GM12878 (cell line): ENCODE data around the gene RLIM. TPM values are rescaled to one million over a fixed set of nuclear protein-coding genes. Genes with fewer than 3 reads are reported as not detected.

ENCODE experiments used
- ATF7 ChIP-seq: fragments of 450-650 bp; IDR thresholded peaks from 2 replicates; pipeline ENCODE4 v1.6.1; 2016; ENCODE audit warnings: low read depth, mild to moderate bottlenecking
- BCL11A ChIP-seq: IDR thresholded peaks from 2 replicates; pipeline ENCODE4 v1.6.1; 2011; ENCODE audit warnings: low read depth, low read length
- CBX5 ChIP-seq: sonication (generic); IDR thresholded peaks from 2 replicates; pipeline ENCODE4 v1.6.1; 2016; ENCODE audit warnings: low read depth, moderate library complexity, mild to moderate bottlenecking, inconsistent platforms
- IKZF1 ChIP-seq: fragments of 450-650 bp; conservative IDR thresholded peaks from 2 replicates; pipeline ENCODE4 v1.6.1; 2017; ENCODE audit warnings: antibody characterized with exemption, mild to moderate bottlenecking
- IRF4 ChIP-seq: IDR thresholded peaks from 2 replicates; pipeline ENCODE4 v1.6.1; 2011; ENCODE audit warnings: low read depth, low read length
- JUNB ChIP-seq: IDR thresholded peaks from 2 replicates; pipeline ENCODE4 v1.6.1; 2016; ENCODE audit warnings: antibody characterized with exemption, mild to moderate bottlenecking
- MEF2A ChIP-seq: IDR thresholded peaks from 2 replicates; pipeline ENCODE4 v1.6.1; 2011; ENCODE audit warnings: low read depth, mild to moderate bottlenecking, low read length, moderate library complexity; ENCODE audit not compliant: insufficient read depth
- RAD51 ChIP-seq: fragments of 450-650 bp; IDR thresholded peaks from 2 replicates; pipeline ENCODE4 v1.6.1; 2016; ENCODE audit warnings: moderate library complexity, mild to moderate bottlenecking, inconsistent platforms
- RELA ChIP-seq: fragments of 450-650 bp; IDR thresholded peaks from 2 replicates; pipeline ENCODE4 v1.8.0; 2014; ENCODE audit warnings: borderline replicate concordance; ENCODE audit not compliant: partially characterized antibody
- SIN3A ChIP-seq: IDR thresholded peaks from 2 replicates; pipeline ENCODE4 v1.6.1; 2012; ENCODE audit warnings: low read depth, low read length, improper control_type of control experiment
- SMAD5 ChIP-seq: IDR thresholded peaks from 2 replicates; pipeline ENCODE4 v1.6.1; 2016; ENCODE audit warnings: antibody characterized with exemption, low read depth
- SP1 ChIP-seq: IDR thresholded peaks from one replicate; pipeline ENCODE4 v1.6.1; 2011; ENCODE audit warnings: low read depth, low read length
- SPI1 ChIP-seq: IDR thresholded peaks from 2 replicates; pipeline ENCODE4 v1.6.1; 2011; ENCODE audit warnings: low read depth, mild to moderate bottlenecking, low read length, moderate library complexity, borderline replicate concordance; ENCODE audit not compliant: insufficient read depth
- STAT3 ChIP-seq: IDR thresholded peaks from 2 replicates; pipeline ENCODE4 v1.6.1; 2011; ENCODE audit warnings: low read depth, low read length, improper control_type of control experiment
- TCF3 ChIP-seq: IDR thresholded peaks from 2 replicates; pipeline ENCODE4 v1.6.1; 2012; ENCODE audit warnings: low read depth, mild to moderate bottlenecking, low read length, borderline replicate concordance; ENCODE audit not compliant: insufficient read depth
- TCF7 ChIP-seq: IDR thresholded peaks from 2 replicates; pipeline ENCODE4 v1.6.1; 2014; ENCODE audit warnings: antibody characterized with exemption, borderline replicate concordance
- YBX1 ChIP-seq: fragments of 450-650 bp; IDR thresholded peaks from 2 replicates; pipeline ENCODE4 v1.6.1; 2016; ENCODE audit warnings: antibody characterized with exemption
- polyA plus RNA-seq, 11 experiments: library from polyadenylated mRNA; depleted of rRNA in 4 of 11; unstranded in 6 of 11; stranded (reverse) in 5 of 11; fragments of >200 nt; fragmentation: Nextera tagmentation in 4 of 11; fragmentation: Illumina TruSeq in 1 of 11; extraction: Ambion mirVana in 4 of 11; extraction: Trizol in 1 of 11; gene quantifications; 1 replicate in 1 of 11; 2 replicates in 10 of 11; pipeline versions ENCODE4 v1.2.1 to v1.2.3, GENCODE V29; 2011 to 2016; ENCODE audit warnings: inconsistent platforms in 2 of 11, missing spikeins in 2 of 11, low read depth in 1 of 11
- total RNA-seq, 4 experiments: library from RNA; depleted of rRNA in 3 of 4; stranded (reverse); fragments of >200 nt in 3 of 4; fragmentation: Illumina TruSeq in 1 of 4; extraction: Trizol in 1 of 4; gene quantifications; 2 replicates each; pipeline versions ENCODE4 v1.2.1 to v1.2.3, GENCODE V29; 2013 to 2021
- TF ChIP-seq, protein P1 (sequence below): IDR thresholded peaks from 2 replicates; pipeline ENCODE4 v1.6.1; 2012; ENCODE audit warnings: low read depth, low read length, improper control_type of control experiment
- TF ChIP-seq, protein P2 (sequence below): IDR thresholded peaks from 2 replicates; pipeline ENCODE4 v1.6.1; 2012; ENCODE audit warnings: low read depth, low read length, improper control_type of control experiment
- TF ChIP-seq, protein P3 (sequence below): fragments of 450-650 bp; IDR thresholded peaks from 2 replicates; pipeline ENCODE4 v1.6.1; 2016; ENCODE audit warnings: mild to moderate bottlenecking
- TF ChIP-seq, protein P4 (sequence below): IDR thresholded peaks from 2 replicates; pipeline ENCODE4 v1.6.1; 2011; ENCODE audit warnings: borderline replicate concordance, low read depth, mild to moderate bottlenecking, moderate library complexity, low read length; ENCODE audit not compliant: insufficient read depth, poor library complexity, severe bottlenecking
- TF ChIP-seq, protein P5 (sequence below): IDR thresholded peaks from 2 replicates; pipeline ENCODE4 v1.6.1; 2011; ENCODE audit warnings: mild to moderate bottlenecking, low read depth, low read length, moderate library complexity; ENCODE audit not compliant: insufficient replicate concordance
- TF ChIP-seq, protein P6 (sequence below): fragments of 150-350 bp; IDR thresholded peaks from 2 replicates; pipeline ENCODE4 v1.6.1; 2014; ENCODE audit warnings: mild to moderate bottlenecking, low read depth, low read length

RLIM gene
- total and polyA plus RNA-seq, 10 of the 15 experiments (the other 5 are each of a cell fraction or from before 2014, with no cell fraction given): 4.0 to 33.9 (median 15.1) TPM

DNA sequence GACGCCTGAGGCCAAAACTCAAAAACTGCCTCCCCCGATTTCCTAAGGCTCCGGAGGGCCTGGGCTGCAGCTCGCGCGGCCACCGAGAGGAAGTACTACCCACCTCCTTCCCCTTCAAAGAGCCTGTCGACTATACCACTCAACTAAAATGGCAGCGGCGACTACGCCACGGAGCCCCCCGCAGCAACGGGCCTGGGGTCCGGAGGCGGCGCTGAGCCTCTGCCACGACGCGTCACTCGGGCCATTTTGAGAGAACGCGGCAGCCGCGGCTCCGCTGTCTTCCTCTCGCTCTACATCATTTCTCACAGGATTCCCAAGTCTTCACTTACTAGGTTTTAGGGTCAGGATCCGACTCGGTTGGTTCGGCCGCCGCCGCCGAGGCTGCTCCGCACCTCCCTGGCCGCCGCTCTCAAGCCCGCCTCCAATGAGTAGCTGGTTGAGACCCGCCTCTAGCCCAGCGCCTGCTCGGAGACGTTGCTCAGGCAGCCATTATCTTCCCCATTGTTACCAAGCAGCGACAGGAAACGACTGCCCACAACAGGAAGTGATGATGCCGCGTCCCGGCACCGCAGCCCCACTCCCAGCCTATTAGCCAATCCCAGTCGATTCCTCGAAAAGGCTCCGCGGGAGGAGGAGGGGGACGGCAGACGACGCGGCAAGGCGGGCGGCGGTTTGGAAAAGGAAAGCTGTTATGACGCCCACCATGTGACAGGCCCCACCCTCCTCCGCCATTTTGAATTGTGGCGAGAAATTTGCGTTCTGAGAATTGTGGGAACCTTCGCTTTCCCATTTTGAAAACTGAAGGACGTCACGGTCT is at the start of gene RLIM (continued):
- no peak for TF ChIP-seq BCL11A
- peak; percentile 71 for TF ChIP-seq ATF7
- TF ChIP-seq, protein P1, sequence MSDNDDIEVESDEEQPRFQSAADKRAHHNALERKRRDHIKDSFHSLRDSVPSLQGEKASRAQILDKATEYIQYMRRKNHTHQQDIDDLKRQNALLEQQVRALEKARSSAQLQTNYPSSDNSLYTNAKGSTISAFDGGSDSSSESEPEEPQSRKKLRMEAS: peak; percentile 22
- no peak for TF ChIP-seq TCF7
- TF ChIP-seq TCF3: no peak
- no peak for TF ChIP-seq SIN3A
- TF ChIP-seq YBX1: no peak
- TF ChIP-seq, protein P2, sequence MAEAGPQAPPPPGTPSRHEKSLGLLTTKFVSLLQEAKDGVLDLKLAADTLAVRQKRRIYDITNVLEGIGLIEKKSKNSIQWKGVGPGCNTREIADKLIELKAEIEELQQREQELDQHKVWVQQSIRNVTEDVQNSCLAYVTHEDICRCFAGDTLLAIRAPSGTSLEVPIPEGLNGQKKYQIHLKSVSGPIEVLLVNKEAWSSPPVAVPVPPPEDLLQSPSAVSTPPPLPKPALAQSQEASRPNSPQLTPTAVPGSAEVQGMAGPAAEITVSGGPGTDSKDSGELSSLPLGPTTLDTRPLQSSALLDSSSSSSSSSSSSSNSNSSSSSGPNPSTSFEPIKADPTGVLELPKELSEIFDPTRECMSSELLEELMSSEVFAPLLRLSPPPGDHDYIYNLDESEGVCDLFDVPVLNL: 0 out of 2 replicates have a peak, but pooled peaks have one; percentile 21
- TF ChIP-seq SPI1: 0 out of 2 replicates have a peak, but pooled peaks have one; percentile 9
- TF ChIP-seq CBX5: 0 out of 2 replicates have a peak, but pooled peaks have one; percentile 21
- TF ChIP-seq RELA: no peak
- TF ChIP-seq RAD51: peak; percentile 81
- 0 out of 2 replicates have a peak, but pooled peaks have one; percentile 13 for TF ChIP-seq JUNB
- TF ChIP-seq STAT3: no peak
- TF ChIP-seq, protein P3, sequence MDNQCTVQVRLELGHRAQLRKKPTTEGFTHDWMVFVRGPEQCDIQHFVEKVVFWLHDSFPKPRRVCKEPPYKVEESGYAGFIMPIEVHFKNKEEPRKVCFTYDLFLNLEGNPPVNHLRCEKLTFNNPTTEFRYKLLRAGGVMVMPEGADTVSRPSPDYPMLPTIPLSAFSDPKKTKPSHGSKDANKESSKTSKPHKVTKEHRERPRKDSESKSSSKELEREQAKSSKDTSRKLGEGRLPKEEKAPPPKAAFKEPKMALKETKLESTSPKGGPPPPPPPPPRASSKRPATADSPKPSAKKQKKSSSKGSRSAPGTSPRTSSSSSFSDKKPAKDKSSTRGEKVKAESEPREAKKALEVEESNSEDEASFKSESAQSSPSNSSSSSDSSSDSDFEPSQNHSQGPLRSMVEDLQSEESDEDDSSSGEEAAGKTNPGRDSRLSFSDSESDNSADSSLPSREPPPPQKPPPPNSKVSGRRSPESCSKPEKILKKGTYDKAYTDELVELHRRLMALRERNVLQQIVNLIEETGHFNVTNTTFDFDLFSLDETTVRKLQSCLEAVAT: no peak
- TF ChIP-seq SP1: peak; percentile 23
- TF ChIP-seq IRF4: no peak
- TF ChIP-seq, protein P4, sequence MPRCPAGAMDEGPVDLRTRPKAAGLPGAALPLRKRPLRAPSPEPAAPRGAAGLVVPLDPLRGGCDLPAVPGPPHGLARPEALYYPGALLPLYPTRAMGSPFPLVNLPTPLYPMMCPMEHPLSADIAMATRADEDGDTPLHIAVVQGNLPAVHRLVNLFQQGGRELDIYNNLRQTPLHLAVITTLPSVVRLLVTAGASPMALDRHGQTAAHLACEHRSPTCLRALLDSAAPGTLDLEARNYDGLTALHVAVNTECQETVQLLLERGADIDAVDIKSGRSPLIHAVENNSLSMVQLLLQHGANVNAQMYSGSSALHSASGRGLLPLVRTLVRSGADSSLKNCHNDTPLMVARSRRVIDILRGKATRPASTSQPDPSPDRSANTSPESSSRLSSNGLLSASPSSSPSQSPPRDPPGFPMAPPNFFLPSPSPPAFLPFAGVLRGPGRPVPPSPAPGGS: no peak
- TF ChIP-seq MEF2A: 0 out of 2 replicates have a peak, but pooled peaks have one; percentile 11
- TF ChIP-seq, protein P5, sequence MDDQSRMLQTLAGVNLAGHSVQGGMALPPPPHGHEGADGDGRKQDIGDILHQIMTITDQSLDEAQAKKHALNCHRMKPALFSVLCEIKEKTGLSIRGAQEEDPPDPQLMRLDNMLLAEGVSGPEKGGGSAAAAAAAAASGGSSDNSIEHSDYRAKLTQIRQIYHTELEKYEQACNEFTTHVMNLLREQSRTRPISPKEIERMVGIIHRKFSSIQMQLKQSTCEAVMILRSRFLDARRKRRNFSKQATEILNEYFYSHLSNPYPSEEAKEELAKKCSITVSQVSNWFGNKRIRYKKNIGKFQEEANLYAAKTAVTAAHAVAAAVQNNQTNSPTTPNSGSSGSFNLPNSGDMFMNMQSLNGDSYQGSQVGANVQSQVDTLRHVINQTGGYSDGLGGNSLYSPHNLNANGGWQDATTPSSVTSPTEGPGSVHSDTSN: no peak
- peak; percentile 61; the same call in 1 of the 2 replicates for TF ChIP-seq SMAD5
- TF ChIP-seq, protein P6, sequence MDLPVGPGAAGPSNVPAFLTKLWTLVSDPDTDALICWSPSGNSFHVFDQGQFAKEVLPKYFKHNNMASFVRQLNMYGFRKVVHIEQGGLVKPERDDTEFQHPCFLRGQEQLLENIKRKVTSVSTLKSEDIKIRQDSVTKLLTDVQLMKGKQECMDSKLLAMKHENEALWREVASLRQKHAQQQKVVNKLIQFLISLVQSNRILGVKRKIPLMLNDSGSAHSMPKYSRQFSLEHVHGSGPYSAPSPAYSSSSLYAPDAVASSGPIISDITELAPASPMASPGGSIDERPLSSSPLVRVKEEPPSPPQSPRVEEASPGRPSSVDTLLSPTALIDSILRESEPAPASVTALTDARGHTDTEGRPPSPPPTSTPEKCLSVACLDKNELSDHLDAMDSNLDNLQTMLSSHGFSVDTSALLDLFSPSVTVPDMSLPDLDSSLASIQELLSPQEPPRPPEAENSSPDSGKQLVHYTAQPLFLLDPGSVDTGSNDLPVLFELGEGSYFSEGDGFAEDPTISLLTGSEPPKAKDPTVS: no peak
- TF ChIP-seq IKZF1: peak; percentile 94
